MCF 10A (cell line): Measurements from ENCODE around the gene PGGHG. TPM values are rescaled to one million over a fixed set of nuclear protein-coding genes. Genes with fewer than 3 reads are reported as not detected.

ENCODE experiments used
- BruUV-seq: library from RNA; stranded (reverse); fragments of 400-500 nt; replicated peaks from 2 replicates; lab custom pipeline; 2021; lab: Mats Ljungman, UMichigan
- CTCF ChIA-PET: fragments of 300-600 bp; sonication (Branson Sonifier 250); formaldehyde crosslinking; extraction: SDS; loops from one replicate; lab custom pipeline; 2021; ENCODE audit warnings: antibody characterized with exemption, inconsistent platforms; lab: Yijun Ruan, JAX
- POLR2A ChIA-PET: fragments of 300-600, 350-650 bp; sonication (Branson Sonifier 250); formaldehyde crosslinking; extraction: SDS; loops from one replicate; lab custom pipeline; 2020; ENCODE audit warnings: antibody characterized with exemption, inconsistent platforms; lab: Yijun Ruan, JAX
- DNase-seq: peaks from one replicate; pipeline ENCODE4 v3.0.0-alpha.2; 2018; ENCODE audit not compliant: unreplicated experiment
- H3K27ac Mint-ChIP-seq: one replicate; pipeline ENCODE4 v1.8.0; 2022; ENCODE audit warnings: mild to moderate bottlenecking, low read depth, mixed read lengths; ENCODE audit not compliant: unreplicated experiment
- H3K27me3 Mint-ChIP-seq: one replicate; pipeline ENCODE4 v1.8.0; 2022; ENCODE audit warnings: mixed read lengths; ENCODE audit not compliant: insufficient read depth, unreplicated experiment
- H3K36me3 Mint-ChIP-seq: one replicate; pipeline ENCODE4 v1.8.0; 2022; ENCODE audit warnings: mild to moderate bottlenecking, moderate library complexity, mixed read lengths; ENCODE audit not compliant: insufficient read depth, unreplicated experiment
- H3K4me1 Mint-ChIP-seq: one replicate; pipeline ENCODE4 v1.8.0; 2022; ENCODE audit warnings: mixed read lengths; ENCODE audit not compliant: insufficient read depth, unreplicated experiment
- H3K4me3 Mint-ChIP-seq: one replicate; pipeline ENCODE4 v1.8.0; 2022; ENCODE audit warnings: mild to moderate bottlenecking, moderate library complexity, mixed read lengths; ENCODE audit not compliant: unreplicated experiment
- H3K9me3 Mint-ChIP-seq: one replicate; pipeline ENCODE4 v1.8.0; 2022; ENCODE audit warnings: mixed read lengths; ENCODE audit not compliant: unreplicated experiment
- intact Hi-C: fragments of 100-400 bp; cut with micrococcal nuclease; formaldehyde crosslinking; loops from 2 replicates; pipeline ENCODE4 v1.14.1; 2022
- total RNA-seq: library from RNA; stranded (reverse); gene quantifications from 2 replicates; pipeline ENCODE4 v1.2.3, GENCODE V29; 2022
- TF ChIP-seq, protein P1 (sequence below): fragments of 200-600 bp; IDR thresholded peaks from one replicate; pipeline ENCODE4 v1.8.0; 2022; ENCODE audit warnings: antibody characterized with exemption, mild to moderate bottlenecking; ENCODE audit not compliant: unreplicated experiment

Gene PGGHG
- total RNA-seq, 1 experiment from 2014 or later, result 6.3 TPM

DNA sequence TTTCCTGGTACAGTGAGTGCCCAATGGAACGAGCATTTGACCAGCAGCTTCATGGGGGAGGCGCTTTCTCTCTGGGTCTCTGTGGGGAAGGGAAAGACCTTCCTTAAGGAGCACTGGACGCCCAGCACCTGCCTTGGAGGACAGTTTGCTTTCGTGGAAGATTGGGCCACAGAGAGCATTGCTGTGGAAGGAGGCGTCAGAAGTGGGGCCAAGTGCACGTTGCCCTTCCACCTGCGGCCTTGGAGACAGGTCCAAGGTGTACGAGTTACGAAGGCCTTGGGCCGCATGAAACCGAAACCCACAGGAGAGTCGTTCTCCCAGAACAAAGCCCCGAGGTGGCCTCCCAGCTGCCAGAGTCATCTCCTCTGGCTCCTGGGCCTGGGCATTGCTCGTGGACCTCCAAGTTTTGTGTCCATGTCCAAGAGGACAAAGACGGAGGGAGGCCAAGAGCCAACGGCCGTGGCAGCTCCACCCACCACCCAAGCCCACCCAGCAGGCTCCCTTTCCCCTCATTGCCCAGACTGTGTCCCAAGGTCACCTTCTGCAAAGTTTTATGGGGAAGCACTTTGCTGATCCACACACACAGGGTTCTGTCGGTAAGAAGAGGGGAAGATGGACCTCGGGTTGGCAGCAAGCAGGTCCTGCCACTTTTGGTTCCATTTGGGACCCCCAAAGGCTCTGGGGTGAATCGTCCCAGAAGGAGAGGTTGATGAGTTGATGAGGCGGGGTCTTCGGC, 16.6 kb upstream of the PGGHG start:
- Mint-ChIP-seq H3K9me3 (no peaks in the 10 kb centered on the region), H3K4me3 (no peak overlapping the region), H3K36me3 (no peaks in the 10 kb centered on the region), H3K27me3 (peaks cover 40% of the 10 kb centered on the region), H3K4me1 (peaks cover 14% of the 10 kb centered on the region), H3K27ac (no peak overlapping the region)
- ChIA-PET POLR2A (interaction anchor here (0.5 to 0.6 kb wide), 2 partner anchors 14 to 226 kb away, joined by 3 read pairs; no protein-coding TSS in a partner anchor), CTCF (no interaction called here)
- no TSS peak for BruUV-seq
- DNase-seq, result no peak
- intact Hi-C loops, result no loop called here
- TF ChIP-seq, protein P1, sequence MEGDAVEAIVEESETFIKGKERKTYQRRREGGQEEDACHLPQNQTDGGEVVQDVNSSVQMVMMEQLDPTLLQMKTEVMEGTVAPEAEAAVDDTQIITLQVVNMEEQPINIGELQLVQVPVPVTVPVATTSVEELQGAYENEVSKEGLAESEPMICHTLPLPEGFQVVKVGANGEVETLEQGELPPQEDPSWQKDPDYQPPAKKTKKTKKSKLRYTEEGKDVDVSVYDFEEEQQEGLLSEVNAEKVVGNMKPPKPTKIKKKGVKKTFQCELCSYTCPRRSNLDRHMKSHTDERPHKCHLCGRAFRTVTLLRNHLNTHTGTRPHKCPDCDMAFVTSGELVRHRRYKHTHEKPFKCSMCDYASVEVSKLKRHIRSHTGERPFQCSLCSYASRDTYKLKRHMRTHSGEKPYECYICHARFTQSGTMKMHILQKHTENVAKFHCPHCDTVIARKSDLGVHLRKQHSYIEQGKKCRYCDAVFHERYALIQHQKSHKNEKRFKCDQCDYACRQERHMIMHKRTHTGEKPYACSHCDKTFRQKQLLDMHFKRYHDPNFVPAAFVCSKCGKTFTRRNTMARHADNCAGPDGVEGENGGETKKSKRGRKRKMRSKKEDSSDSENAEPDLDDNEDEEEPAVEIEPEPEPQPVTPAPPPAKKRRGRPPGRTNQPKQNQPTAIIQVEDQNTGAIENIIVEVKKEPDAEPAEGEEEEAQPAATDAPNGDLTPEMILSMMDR, result no peak

DNA sequence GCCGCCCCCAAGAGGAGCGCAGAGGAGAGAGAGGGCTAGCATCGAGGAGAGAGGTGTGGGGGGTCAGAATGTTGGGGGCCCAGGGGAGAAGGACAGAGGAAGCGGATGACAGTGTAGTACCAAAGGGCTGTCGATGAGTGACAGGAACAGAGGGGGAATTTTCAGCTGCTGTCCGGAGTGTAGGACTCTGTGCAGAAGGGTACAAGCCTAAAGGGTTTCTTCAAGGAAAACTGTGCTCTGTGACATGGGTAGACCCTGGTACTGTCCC, 16.1 kb upstream of the PGGHG start:
- ChIA-PET CTCF (no interaction called here), POLR2A (interaction anchor here (0.5 to 1.1 kb wide), 2 partner anchors 38 to 225 kb away, joined by 3 to 4 read pairs; no protein-coding TSS in a partner anchor)
- Mint-ChIP-seq H3K27me3 (peaks cover 45% of the 10 kb centered on the region), H3K4me1 (peaks cover 10% of the 10 kb centered on the region), H3K36me3 (no peaks in the 10 kb centered on the region), H3K27ac (no peak overlapping the region), H3K9me3 (no peaks in the 10 kb centered on the region), H3K4me3 (no peak overlapping the region)
- DNase-seq, result no peak
- intact Hi-C loops, result no loop called here
- TF ChIP-seq, protein P1, result no peak
- no TSS peak for BruUV-seq

- POLR2A ChIA-PET, result interaction anchor here (0.6 to 1.3 kb wide), 3 partner anchors 28 to 420 kb away, joined by 3 to 4 read pairs (median 3); partner anchors contain the start of genes PSMD13 and TMEM80
- no peak overlapping the region for H3K27ac Mint-ChIP-seq
- DNase-seq, result no peak
- no peaks in the 10 kb centered on the region for H3K4me1 Mint-ChIP-seq
- BruUV-seq, result no TSS peak
- no peaks in the 10 kb centered on the region for H3K9me3 Mint-ChIP-seq
- no peaks in the 10 kb centered on the region for H3K36me3 Mint-ChIP-seq
- TF ChIP-seq, protein P1, result no peak
- CTCF ChIA-PET, result no interaction called here
- H3K27me3 Mint-ChIP-seq, result peaks cover 45% of the 10 kb centered on the region
- intact Hi-C loops, result no loop called here
- H3K4me3 Mint-ChIP-seq, result no peak overlapping the region
These were observed 12.7 kb upstream of the PGGHG start for GRCh38 chr11:276219-276618.

GRCh38 chr11:278001-278951, 10.7 kb upstream of the PGGHG start, which contains the start of gene NLRP6:
NLRP6 (plus strand) TSS chr11:278407; CDS start chr11:278570, 163 bp downstream.
- no peaks in the 10 kb centered on the region for H3K36me3 Mint-ChIP-seq
- intact Hi-C loops, result no loop called here
- BruUV-seq, result no TSS peak
- H3K9me3 Mint-ChIP-seq, result no peaks in the 10 kb centered on the region
- TF ChIP-seq, protein P1, result no peak
- POLR2A ChIA-PET, result no interaction called here
- no peak within 1 kb of the TSS for H3K27ac Mint-ChIP-seq
- peaks cover 54% of the 10 kb centered on the region for H3K27me3 Mint-ChIP-seq
- no peaks in the 10 kb centered on the region for H3K4me1 Mint-ChIP-seq
- H3K4me3 Mint-ChIP-seq, result no peak within 1 kb of the TSS
- CTCF ChIA-PET, result interaction anchor here (0.5 to 1.1 kb wide), 6 partner anchors 10 to 70 kb away, joined by 3 to 5 read pairs (median 3); no protein-coding TSS in a partner anchor
- DNase-seq, result no peak
